Measurements from ENCODE around the gene SPCS3.

- TF ChIP-seq CTCF (IDR thresholded peaks at IDR 0.05): no peak
- TF ChIP-seq EZH2 (IDR thresholded peaks at IDR 0.05): no peak
- TF ChIP-seq EZH2phosphoT487 (IDR thresholded peaks at IDR 0.05): no peak
Measured at GRCh38 chr4:176287546-176287945, 32.2 kb upstream of the SPCS3 start.
